GM12892 (cell line): Measurements from ENCODE around the gene IL31.

ENCODE experiments used
- POLR2A ChIP-seq: IDR thresholded peaks from 2 replicates; pipeline ENCODE4 v1.6.1; 2011; ENCODE audit warnings: low read depth, low read length, control low read depth
- POLR2AphosphoS5 ChIP-seq: IDR thresholded peaks from 2 replicates; pipeline ENCODE4 v1.6.1; 2011; ENCODE audit warnings: low read depth, low read length, control low read depth

DNA sequence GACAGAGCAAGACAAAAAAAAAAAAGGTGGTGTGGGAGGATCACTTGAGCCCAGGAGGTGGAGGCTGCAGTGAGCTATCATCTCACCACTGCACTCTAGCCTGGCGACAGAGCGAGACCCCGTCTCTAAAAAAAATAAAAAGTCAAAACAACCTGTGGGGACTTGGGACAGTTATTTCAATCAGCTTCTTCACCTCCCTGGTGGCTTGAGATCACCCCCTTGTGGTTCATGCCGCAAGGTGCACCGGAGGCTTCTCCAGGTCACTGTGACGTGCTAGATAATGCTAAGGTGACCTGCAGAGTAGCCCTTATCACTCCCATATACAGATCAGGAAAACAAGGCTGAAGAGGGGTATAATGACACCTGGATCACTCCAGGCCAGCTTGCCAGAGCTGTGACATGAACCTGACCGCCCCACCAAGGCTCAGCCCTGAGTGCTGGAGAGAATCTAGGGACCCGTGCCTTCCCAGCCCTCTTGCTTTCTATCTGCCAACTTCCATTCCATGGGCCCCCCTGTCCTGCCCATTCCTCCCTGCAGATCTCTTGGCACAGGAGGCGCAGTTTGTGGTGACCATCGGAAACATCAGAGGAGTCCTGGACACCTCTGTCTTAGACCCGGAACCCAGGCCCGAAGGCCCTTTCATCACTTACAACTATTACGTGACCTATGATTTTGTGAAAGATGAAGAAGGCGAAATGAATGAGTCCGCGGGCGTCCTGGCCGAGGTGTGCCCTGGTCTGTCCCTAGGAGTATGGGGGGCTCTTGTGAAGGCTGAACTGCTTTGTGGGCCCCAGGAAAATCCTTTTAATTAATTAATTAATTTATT is 17.0 kb upstream of the IL31 start:
- no peak for TF ChIP-seq POLR2AphosphoS5
- no peak for TF ChIP-seq POLR2A
